Measurements from ENCODE around the gene NRIP3. TPM values are rescaled to one million over a fixed set of nuclear protein-coding genes. Genes with fewer than 3 reads are reported as not detected.
A peak's percentile ranks its signal among the peaks of the same experiment; 100 is the strongest.
"Not testable (repeated sequence)": the region's sequence is repeated elsewhere in the genome, so short reads cannot be mapped to it uniquely, and the experiment has no call there.

Gene NRIP3
- total RNA-seq, 4 donors from 2014 or later, result 1.8 to 2.9 (median 2.2) TPM

- H3K27ac ChIP-seq, result no peak overlapping the region
- ATAC-seq, result peak; percentile 74
These were observed 14.0 kb upstream of the NRIP3 start for GRCh38 chr11:9017773-9018172.

GRCh38 chr11:9016916-9017642 is 13.3 kb upstream of the NRIP3 start:
- TF ChIP-seq CTCF (IDR thresholded peaks at IDR 0.05) (no peak), EP300 (IDR thresholded peaks at IDR 0.05) (no peak), POLR2AphosphoS5 (IDR thresholded peaks at IDR 0.05) (no peak), POLR2A (IDR thresholded peaks at IDR 0.05) (no peak)
- no peak for ATAC-seq
- no peaks in the 10 kb centered on the region for H3K9me3 ChIP-seq

More at GRCh38 chr11:9017773-9018172, 14.0 kb upstream of the NRIP3 start:
- TF ChIP-seq EP300 (IDR thresholded peaks at IDR 0.05) (no peak), CTCF (IDR thresholded peaks at IDR 0.05) (no peak), POLR2A (IDR thresholded peaks at IDR 0.05) (no peak), POLR2AphosphoS5 (IDR thresholded peaks at IDR 0.05) (no peak)
- WGBS, 2 donors (ENCODE audit: low coverage in 1 of 2), result 36 to 64% methylated on average over 3 of the region's 5 CpGs
- no peaks in the 10 kb centered on the region for H3K27me3 ChIP-seq
- no peak overlapping the region for H3K4me3 ChIP-seq
- H3K36me3 ChIP-seq, result no peaks in the 10 kb centered on the region
- H3K4me1 ChIP-seq, result peaks cover 0 to 23% (median 9%) of the 10 kb centered on the region in 3 donors
- no peaks in the 10 kb centered on the region for H3K9me3 ChIP-seq

GRCh38 chr11:9015677-9016076 is 11.9 kb upstream of the NRIP3 start:
- peak; percentile 74 for ATAC-seq

More at GRCh38 chr11:9016916-9017642, 13.3 kb upstream of the NRIP3 start:
- 75 to 90% methylated on average over 4 of the region's 6 CpGs for WGBS, 2 donors (ENCODE audit: low coverage in 1 of 2)
- no peak overlapping the region for H3K4me3 ChIP-seq
- peaks cover 0 to 23% (median 9%) of the 10 kb centered on the region in 3 donors for H3K4me1 ChIP-seq
- no peaks in the 10 kb centered on the region for H3K36me3 ChIP-seq
- no peak overlapping the region for H3K27ac ChIP-seq
- no peaks in the 10 kb centered on the region for H3K27me3 ChIP-seq

GRCh38 chr11:9014826-9015225 is 11.0 kb upstream of the NRIP3 start:
- H3K27me3 ChIP-seq, result no peaks in the 10 kb centered on the region
- peaks cover 0 to 9% (median 0%) of the 10 kb centered on the region in 3 donors for H3K9me3 ChIP-seq
- TF ChIP-seq POLR2A (IDR thresholded peaks at IDR 0.05) (no peak), EP300 (IDR thresholded peaks at IDR 0.05) (no peak), CTCF (IDR thresholded peaks at IDR 0.05) (no peak), POLR2AphosphoS5 (IDR thresholded peaks at IDR 0.05) (no peak)
- H3K4me3 ChIP-seq, result no peak overlapping the region
- peaks cover 0 to 23% (median 9%) of the 10 kb centered on the region in 3 donors for H3K4me1 ChIP-seq
- ATAC-seq, result no peak
- no peaks in the 10 kb centered on the region for H3K36me3 ChIP-seq
- WGBS, 2 donors (ENCODE audit: low coverage in 1 of 2), result 60 to 95% methylated on average over 1 to 3 of the region's 3 CpGs
- no peak overlapping the region for H3K27ac ChIP-seq

More at GRCh38 chr11:9015677-9016076, 11.9 kb upstream of the NRIP3 start:
- Histone ChIP-seq H3K27me3 (no peaks in the 10 kb centered on the region), H3K9me3 (peaks cover 0 to under 1% (median 0%) of the 10 kb centered on the region in 3 donors), H3K4me1 (peaks cover 0 to 23% (median 9%) of the 10 kb centered on the region in 3 donors), H3K27ac (no peak overlapping the region), H3K4me3 (no peak overlapping the region), H3K36me3 (no peaks in the 10 kb centered on the region)
- 6 to 16% methylated on average over 4 of the region's 4 CpGs for WGBS, 2 donors (ENCODE audit: low coverage in 1 of 2)
- TF ChIP-seq EP300 (IDR thresholded peaks at IDR 0.05) (no peak), CTCF (IDR thresholded peaks at IDR 0.05) (peak; percentile 61 to 83 (median 77))

GRCh38 chr11:9013373-9013772 is 9.6 kb upstream of the NRIP3 start:
- ATAC-seq, result no peak
- H3K4me1 ChIP-seq, result peaks cover 0 to 23% (median 9%) of the 10 kb centered on the region in 3 donors
- H3K4me3 ChIP-seq, result no peak overlapping the region
- 90 to 100% methylated on average over 3 of the region's 4 CpGs for WGBS, 2 donors (ENCODE audit: low coverage in 1 of 2)
- no peak overlapping the region for H3K27ac ChIP-seq
- no peaks in the 10 kb centered on the region for H3K36me3 ChIP-seq
- H3K9me3 ChIP-seq, result peaks cover 0 to 13% (median 0%) of the 10 kb centered on the region in 3 donors
- H3K27me3 ChIP-seq, result no peaks in the 10 kb centered on the region
- TF ChIP-seq POLR2A (IDR thresholded peaks at IDR 0.05) (no peak), POLR2AphosphoS5 (IDR thresholded peaks at IDR 0.05) (no peak), EP300 (IDR thresholded peaks at IDR 0.05) (no peak), CTCF (IDR thresholded peaks at IDR 0.05) (no peak)

- ATAC-seq, result not testable (repeated sequence)
- 64 to 86% methylated on average over 1 of the region's 1 CpG for WGBS, 2 donors (ENCODE audit: low coverage in 1 of 2)
These were observed 5.7 kb upstream of the NRIP3 start for GRCh38 chr11:9009538-9009937.

More at GRCh38 chr11:9009538-9009937, 5.7 kb upstream of the NRIP3 start:
- not testable (repeated sequence) for H3K36me3 ChIP-seq, H3K4me1 ChIP-seq, H3K4me3 ChIP-seq, H3K27ac ChIP-seq, H3K27me3 ChIP-seq
- peaks cover 0 to 13% (median 0%) of the 10 kb centered on the region in 3 donors for H3K9me3 ChIP-seq
